Ectodermal cell (in vitro differentiated cells): ENCODE measurements around the gene NCAM1.

Source experiments
- H3K27ac ChIP-seq: 2 replicates; pipeline ENCODE4 v1.7.0; 2013; ENCODE audit warnings: mild to moderate bottlenecking, low read depth, low read length; ENCODE audit not compliant: insufficient read depth, poor library complexity, severe bottlenecking
- H3K27me3 ChIP-seq: 2 replicates; pipeline ENCODE4 v1.7.0; 2013; ENCODE audit warnings: mild to moderate bottlenecking, low read length; ENCODE audit not compliant: insufficient read depth, control insufficient read depth, poor library complexity, severe bottlenecking
- H3K36me3 ChIP-seq: one replicate; pipeline ENCODE4 v1.7.0; 2013; ENCODE audit warnings: low read length; ENCODE audit not compliant: control insufficient read depth, insufficient read depth
- H3K4me1 ChIP-seq: one replicate; pipeline ENCODE4 v1.7.0; 2013; ENCODE audit warnings: low read length; ENCODE audit not compliant: control insufficient read depth, insufficient read depth
- H3K4me3 ChIP-seq: 2 replicates; pipeline ENCODE4 v1.7.0; 2013; ENCODE audit warnings: low read depth, low read length, control low read depth; ENCODE audit not compliant: insufficient read depth
- H3K9me3 ChIP-seq: 2 replicates; pipeline ENCODE4 v1.7.0; 2013; ENCODE audit warnings: mild to moderate bottlenecking, low read length, moderate library complexity; ENCODE audit not compliant: control insufficient read depth
- WGBS, 2 experiments: methylation state at CpG; one replicate each; pipeline ENCODE4 v1.1.7; 2013; ENCODE audit warnings: missing lambda C conversion rate in 2 of 2; 5-methylcytosine and 5-hydroxymethylcytosine counted together

The NCAM1 gene

DNA sequence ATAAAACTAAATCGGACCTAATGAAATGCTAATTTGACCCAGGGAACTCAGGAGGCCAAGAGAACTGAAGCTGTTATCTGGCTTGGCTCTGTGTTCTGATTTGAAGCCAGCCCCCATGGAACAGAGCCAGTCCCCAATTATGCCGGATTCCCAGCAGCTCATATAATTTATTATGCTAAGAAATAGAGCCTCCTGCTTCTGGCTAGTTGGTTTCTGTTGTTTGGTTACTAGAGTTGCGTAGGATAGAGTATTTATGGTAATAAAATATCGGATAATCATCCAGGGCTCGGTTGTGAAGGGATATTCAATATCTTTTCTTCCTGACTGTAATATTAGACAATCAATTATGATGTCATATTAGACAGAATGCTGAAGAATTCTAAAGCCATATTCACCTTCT lies 232.7 kb downstream of the NCAM1 start:
- peaks cover 13% of the 10 kb centered on the region for H3K4me1 ChIP-seq
- H3K9me3 ChIP-seq, result no peaks in the 10 kb centered on the region
- no peaks in the 10 kb centered on the region for H3K36me3 ChIP-seq
- no peaks in the 10 kb centered on the region for H3K27me3 ChIP-seq
- H3K4me3 ChIP-seq, result no peak overlapping the region
- no peak overlapping the region for H3K27ac ChIP-seq
- 100% methylated on average over 1 to 4 of the region's 5 CpGs for whole genome bisulfite sequencing, 2 experiments

GRCh38 chr11:113195728-113196127 lies 234.5 kb downstream of the NCAM1 start:
- peaks cover 15% of the 10 kb centered on the region for H3K4me1 ChIP-seq

DNA sequence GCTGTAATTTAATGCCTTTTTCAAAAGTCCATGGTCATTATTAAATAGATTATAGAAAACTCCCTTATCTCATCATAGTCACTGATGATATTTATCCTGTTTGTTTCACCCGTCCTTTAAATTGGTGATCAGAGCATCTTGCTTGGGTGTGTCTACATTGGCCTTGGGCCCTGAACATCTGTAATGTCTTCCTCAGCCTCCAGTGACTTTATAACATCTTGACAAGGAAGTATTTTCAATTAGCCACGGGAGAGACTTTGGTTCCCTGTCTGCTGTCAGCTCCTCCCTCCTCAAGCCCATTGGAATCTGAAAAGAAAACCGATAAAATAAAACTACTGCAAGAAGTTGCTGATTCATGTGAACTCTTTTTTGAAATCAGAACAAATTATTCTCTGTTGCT lies 236.2 kb downstream of the NCAM1 start:
- no peaks in the 10 kb centered on the region for H3K36me3 ChIP-seq
- peaks cover 11% of the 10 kb centered on the region for H3K4me1 ChIP-seq
- WGBS, 2 experiments, result 75 to 76% methylated on average over 3 of the region's 3 CpGs
- H3K27me3 ChIP-seq, result no peaks in the 10 kb centered on the region
- H3K4me3 ChIP-seq, result no peak overlapping the region
- no peak overlapping the region for H3K27ac ChIP-seq
- no peaks in the 10 kb centered on the region for H3K9me3 ChIP-seq

More at GRCh38 chr11:113195728-113196127, 234.5 kb downstream of the NCAM1 start:
- Histone ChIP-seq H3K9me3 (no peaks in the 10 kb centered on the region), H3K27ac (no peak overlapping the region), H3K27me3 (no peaks in the 10 kb centered on the region), H3K36me3 (no peaks in the 10 kb centered on the region), H3K4me3 (no peak overlapping the region)
- WGBS, 2 experiments, result 93 to 96% methylated on average over 3 of the region's 3 CpGs

GRCh38 chr11:113198972-113199661 lies 237.9 kb downstream of the NCAM1 start:
- no peaks in the 10 kb centered on the region for H3K9me3 ChIP-seq
- H3K27ac ChIP-seq, result no peak overlapping the region
- H3K36me3 ChIP-seq, result no peaks in the 10 kb centered on the region
- no peak overlapping the region for H3K4me3 ChIP-seq
- H3K4me1 ChIP-seq, result peaks cover 9% of the 10 kb centered on the region
- 87 to 90% methylated on average over 9 to 10 of the region's 10 CpGs for WGBS, 2 experiments
- H3K27me3 ChIP-seq, result no peaks in the 10 kb centered on the region

GRCh38 chr11:113199866-113200265 lies 238.6 kb downstream of the NCAM1 start:
- no peak overlapping the region for H3K27ac ChIP-seq
- 88 to 95% methylated on average over 5 of the region's 5 CpGs for WGBS, 2 experiments
- H3K4me1 ChIP-seq, result peaks cover 9% of the 10 kb centered on the region
- no peaks in the 10 kb centered on the region for H3K27me3 ChIP-seq
- no peaks in the 10 kb centered on the region for H3K9me3 ChIP-seq
- H3K36me3 ChIP-seq, result no peaks in the 10 kb centered on the region
- no peak overlapping the region for H3K4me3 ChIP-seq

DNA sequence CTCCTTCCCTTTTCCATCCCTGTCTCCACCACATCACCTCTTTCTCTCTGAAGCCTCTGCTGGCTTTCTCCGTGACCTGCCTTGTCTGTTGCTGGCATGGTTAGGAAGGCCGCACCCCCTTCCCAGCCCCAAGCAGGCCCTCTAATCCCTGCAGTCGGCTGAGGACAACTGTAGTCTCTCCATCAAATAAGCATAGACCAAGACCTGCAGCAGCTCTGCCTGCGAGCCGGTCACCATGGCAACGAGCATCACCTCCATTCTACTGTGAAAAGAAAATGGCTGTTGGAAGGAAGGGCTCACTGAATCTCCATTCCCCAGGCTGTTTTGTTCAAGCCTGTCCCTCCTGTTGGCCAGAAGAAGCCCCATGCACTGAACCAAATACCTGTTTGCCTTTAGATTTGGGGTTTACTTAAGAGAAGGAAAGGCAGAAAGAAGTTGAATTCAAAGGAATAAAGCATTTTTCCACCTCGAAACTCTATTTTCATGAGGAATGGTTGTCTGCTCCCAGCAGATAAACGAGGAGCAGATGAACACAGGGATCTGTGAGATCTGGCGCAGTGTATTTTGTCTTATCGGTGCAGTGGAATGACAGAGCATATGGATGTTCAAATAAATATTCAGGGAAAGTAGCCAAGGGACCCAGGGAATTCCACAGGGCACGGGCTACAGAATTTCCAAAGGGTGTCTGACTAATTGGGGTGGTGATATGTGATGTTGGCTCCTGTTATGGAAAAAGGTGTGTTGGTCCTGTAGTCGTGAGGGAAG lies 240.0 kb downstream of the NCAM1 start:
- Histone ChIP-seq H3K4me1 (peaks cover 9% of the 10 kb centered on the region), H3K36me3 (no peaks in the 10 kb centered on the region), H3K4me3 (no peak overlapping the region), H3K27ac (no peak overlapping the region), H3K27me3 (no peaks in the 10 kb centered on the region), H3K9me3 (no peaks in the 10 kb centered on the region)
- WGBS, 2 experiments, result 81 to 85% methylated on average over 12 of the region's 12 CpGs

DNA sequence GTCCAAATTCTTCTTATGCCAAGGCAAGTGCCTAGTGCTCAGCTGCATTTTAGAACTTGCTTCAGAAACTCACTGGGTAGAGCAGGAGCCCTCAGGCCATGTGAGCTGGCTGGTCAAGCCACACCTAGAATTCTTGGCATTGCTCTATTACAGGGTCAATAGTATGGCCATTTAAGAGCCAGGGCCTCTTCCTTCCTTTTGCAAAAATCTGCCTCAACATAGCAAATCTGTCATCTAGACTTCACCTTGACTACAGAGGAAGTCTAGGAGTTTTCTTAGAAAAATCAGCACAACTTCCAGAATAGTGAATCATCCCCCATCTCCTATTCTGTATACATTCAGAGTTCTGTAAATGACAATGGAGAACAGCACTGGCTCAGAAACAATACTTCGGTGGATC lies 241.2 kb downstream of the NCAM1 start:
- H3K4me1 ChIP-seq, result peaks cover 9% of the 10 kb centered on the region
- H3K9me3 ChIP-seq, result no peaks in the 10 kb centered on the region
- no peak overlapping the region for H3K27ac ChIP-seq
- WGBS, 2 experiments, result 97 to 100% methylated on average over 1 of the region's 1 CpG
- H3K4me3 ChIP-seq, result no peak overlapping the region
- no peaks in the 10 kb centered on the region for H3K36me3 ChIP-seq
- no peaks in the 10 kb centered on the region for H3K27me3 ChIP-seq

GRCh38 chr11:113203141-113203753 lies 242.0 kb downstream of the NCAM1 start:
- no peaks in the 10 kb centered on the region for H3K27me3 ChIP-seq
- H3K4me1 ChIP-seq, result peaks cover 9% of the 10 kb centered on the region
- H3K4me3 ChIP-seq, result no peak overlapping the region
- H3K36me3 ChIP-seq, result peaks cover 1% of the 10 kb centered on the region
- H3K9me3 ChIP-seq, result no peaks in the 10 kb centered on the region
- H3K27ac ChIP-seq, result no peak overlapping the region
- WGBS, 2 experiments, result 95 to 96% methylated on average over 17 of the region's 17 CpGs

DNA sequence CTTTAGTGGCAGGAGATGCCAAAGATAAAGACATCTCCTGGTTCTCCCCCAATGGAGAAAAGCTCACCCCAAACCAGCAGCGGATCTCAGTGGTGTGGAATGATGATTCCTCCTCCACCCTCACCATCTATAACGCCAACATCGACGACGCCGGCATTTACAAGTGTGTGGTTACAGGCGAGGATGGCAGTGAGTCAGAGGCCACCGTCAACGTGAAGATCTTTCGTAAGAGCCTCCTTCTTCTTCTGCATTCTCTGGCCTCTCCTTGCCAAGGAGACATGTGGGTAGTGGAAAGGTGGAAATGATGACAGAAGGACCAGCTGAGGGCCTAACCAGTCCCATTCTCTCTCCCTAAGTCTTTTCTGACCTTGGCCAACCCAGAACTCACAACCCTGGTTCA lies 243.1 kb downstream of the NCAM1 start:
- peaks cover 9% of the 10 kb centered on the region for H3K4me1 ChIP-seq
- no peak overlapping the region for H3K27ac ChIP-seq
- no peak overlapping the region for H3K4me3 ChIP-seq
- peaks cover 9% of the 10 kb centered on the region for H3K36me3 ChIP-seq
- WGBS, 2 experiments, result 91 to 96% methylated on average over 10 of the region's 10 CpGs
- no peaks in the 10 kb centered on the region for H3K27me3 ChIP-seq
- no peaks in the 10 kb centered on the region for H3K9me3 ChIP-seq

DNA sequence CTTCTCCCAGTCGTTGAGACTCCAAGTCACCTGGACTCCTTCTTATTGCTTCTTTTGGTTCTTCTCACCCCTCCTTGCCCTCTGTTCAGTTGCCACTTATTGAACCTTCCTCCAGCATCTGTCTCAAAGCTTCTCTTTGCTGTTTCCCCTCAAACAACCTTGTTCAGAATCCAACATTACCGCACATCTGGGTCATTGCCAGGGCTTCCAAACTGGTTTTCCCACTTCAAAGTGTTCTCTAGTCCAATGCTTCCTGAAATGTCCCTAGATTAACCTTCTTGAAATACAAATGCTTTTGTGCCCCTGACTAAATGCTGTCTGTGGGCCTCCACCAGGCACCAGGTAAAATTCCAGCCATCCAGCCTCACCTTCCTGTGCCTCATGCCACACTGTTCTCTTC lies 252.3 kb downstream of the NCAM1 start:
- H3K9me3 ChIP-seq, result no peaks in the 10 kb centered on the region
- H3K27ac ChIP-seq, result no peak overlapping the region
- H3K4me3 ChIP-seq, result no peak overlapping the region
- no peaks in the 10 kb centered on the region for H3K27me3 ChIP-seq
- WGBS, 2 experiments, result 89 to 95% methylated on average over 2 of the region's 2 CpGs
- peaks cover 16% of the 10 kb centered on the region for H3K36me3 ChIP-seq
- H3K4me1 ChIP-seq, result no peaks in the 10 kb centered on the region
